Endothelial cell of umbilical vein (primary cell): Measurements from ENCODE around the gene RNASE13.

Source experiments
- POLR2A ChIP-seq: IDR thresholded peaks from 2 replicates; pipeline ENCODE4 v1.6.1; 2012; ENCODE audit warnings: low read depth, mild to moderate bottlenecking, control low read depth, low read length
- TF ChIP-seq, protein P1 (sequence below), 2 donors: IDR thresholded peaks; 1 replicate in 1 of 2; 2 replicates in 1 of 2; pipeline ENCODE4 v1.5.1; 2011; ENCODE audit warnings: low read length in 2 of 2, mild to moderate bottlenecking in 2 of 2, moderate library complexity in 2 of 2, control low read depth in 1 of 2, inconsistent platforms in 1 of 2, low read depth in 1 of 2; ENCODE audit not compliant: insufficient read depth in 1 of 2; ENCODE audit errors: extremely low read depth in 1 of 2

DNA sequence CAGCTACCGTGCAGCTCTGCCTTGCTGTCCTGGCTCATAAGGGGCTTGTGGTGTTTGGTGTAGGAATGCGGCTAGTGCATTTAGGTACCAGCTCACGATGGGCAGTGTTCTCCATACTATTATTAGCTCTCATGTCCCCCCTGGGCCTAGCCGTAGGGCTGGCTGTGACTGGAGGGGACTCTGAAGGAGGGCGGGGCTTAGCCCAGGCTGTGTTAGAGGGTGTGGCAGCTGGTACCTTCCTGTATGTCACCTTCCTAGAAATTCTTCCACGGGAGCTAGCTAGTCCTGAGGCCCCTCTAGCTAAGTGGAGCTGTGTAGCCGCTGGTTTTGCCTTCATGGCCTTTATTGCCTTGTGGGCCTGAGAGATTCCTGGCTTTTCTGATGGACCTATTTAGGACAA is 33.4 kb downstream of the RNASE13 start:
- TF ChIP-seq POLR2A: no peak
- TF ChIP-seq, protein P1, sequence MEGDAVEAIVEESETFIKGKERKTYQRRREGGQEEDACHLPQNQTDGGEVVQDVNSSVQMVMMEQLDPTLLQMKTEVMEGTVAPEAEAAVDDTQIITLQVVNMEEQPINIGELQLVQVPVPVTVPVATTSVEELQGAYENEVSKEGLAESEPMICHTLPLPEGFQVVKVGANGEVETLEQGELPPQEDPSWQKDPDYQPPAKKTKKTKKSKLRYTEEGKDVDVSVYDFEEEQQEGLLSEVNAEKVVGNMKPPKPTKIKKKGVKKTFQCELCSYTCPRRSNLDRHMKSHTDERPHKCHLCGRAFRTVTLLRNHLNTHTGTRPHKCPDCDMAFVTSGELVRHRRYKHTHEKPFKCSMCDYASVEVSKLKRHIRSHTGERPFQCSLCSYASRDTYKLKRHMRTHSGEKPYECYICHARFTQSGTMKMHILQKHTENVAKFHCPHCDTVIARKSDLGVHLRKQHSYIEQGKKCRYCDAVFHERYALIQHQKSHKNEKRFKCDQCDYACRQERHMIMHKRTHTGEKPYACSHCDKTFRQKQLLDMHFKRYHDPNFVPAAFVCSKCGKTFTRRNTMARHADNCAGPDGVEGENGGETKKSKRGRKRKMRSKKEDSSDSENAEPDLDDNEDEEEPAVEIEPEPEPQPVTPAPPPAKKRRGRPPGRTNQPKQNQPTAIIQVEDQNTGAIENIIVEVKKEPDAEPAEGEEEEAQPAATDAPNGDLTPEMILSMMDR (IDR thresholded peaks at IDR 0.05; ENCODE audit: extremely low read depth in 1 of 2, insufficient read depth in 1 of 2, low read depth in 1 of 2, low read length in 2 of 2): no peak
